Germinal center (tissue), 1 donor: Measurements from ENCODE around the gene DOK4.
"Not testable (repeated sequence)": the region's sequence is repeated elsewhere in the genome, so short reads cannot be mapped to it uniquely, and the experiment has no call there.

ENCODE experiments used
- DNase-seq: peaks from one replicate; pipeline ENCODE4 v3.0.0; 2012; ENCODE audit warnings: mixed read lengths, low spot score

DOK4 gene

GRCh38 chr16:57501492-57501891 lies 15.2 kb upstream of the DOK4 start:
- no peak for DNase-seq

- DNase-seq, result no peak
Measured at GRCh38 chr16:57500578-57501111, 14.4 kb upstream of the DOK4 start.

- DNase-seq, result not testable (repeated sequence)
Measured at GRCh38 chr16:57499941-57500340, 13.6 kb upstream of the DOK4 start.

GRCh38 chr16:57498031-57498430 lies 11.7 kb upstream of the DOK4 start:
- no peak for DNase-seq

GRCh38 chr16:57497121-57497520 lies 10.8 kb upstream of the DOK4 start:
- no peak for DNase-seq

- no peak for DNase-seq
Measured at GRCh38 chr16:57493767-57494166, 7.5 kb upstream of the DOK4 start.

GRCh38 chr16:57489229-57489628 lies 2.9 kb upstream of the DOK4 start:
- DNase-seq, result no peak

- no peak for DNase-seq
Measured at GRCh38 chr16:57486858-57487834, 853 bp upstream of the DOK4 start.

GRCh38 chr16:57485091-57485915 lies 990 bp downstream of the DOK4 start:
- no peak for DNase-seq

GRCh38 chr16:57484515-57485005 lies 1.7 kb downstream of the DOK4 start:
- DNase-seq, result no peak

- no peak for DNase-seq
Measured at GRCh38 chr16:57483725-57484514, 2.4 kb downstream of the DOK4 start.

GRCh38 chr16:57482845-57483545 lies 3.3 kb downstream of the DOK4 start:
- no peak for DNase-seq

GRCh38 chr16:57481421-57481820 lies 4.9 kb downstream of the DOK4 start:
- no peak for DNase-seq

GRCh38 chr16:57480754-57481230 lies 5.5 kb downstream of the DOK4 start:
- DNase-seq, result no peak

GRCh38 chr16:57479976-57480753 lies 6.1 kb downstream of the DOK4 start:
- DNase-seq, result no peak

GRCh38 chr16:57479205-57479975 lies 6.9 kb downstream of the DOK4 start:
- no peak for DNase-seq

- no peak for DNase-seq
Measured at GRCh38 chr16:57478396-57479204, 7.7 kb downstream of the DOK4 start.

GRCh38 chr16:57477531-57478202 lies 8.6 kb downstream of the DOK4 start:
- no peak for DNase-seq
